Body of pancreas (tissue), 4 donors: ENCODE results near the gene SRRT. TPM values are rescaled to one million over a fixed set of nuclear protein-coding genes. Genes with fewer than 3 reads are reported as not detected.

Experiments used
- ATAC-seq: fragments of 150-250 bp; one replicate; pipeline ENCODE4 v1.9.1; 2016
- DNase-seq, 4 donors: peaks; one replicate each; pipeline ENCODE4 v3.0.0-alpha.2; 2019
- H3K27ac ChIP-seq, 4 donors: fragments of 200-600 bp; sonication (generic); 1 replicate in 3 of 4; 2 replicates in 1 of 4; pipeline versions ENCODE4 v1.5.1 to v1.6.1; 2016 to 2019; ENCODE audit warnings: mild to moderate bottlenecking in 1 of 4, mixed read lengths in 1 of 4, moderate library complexity in 1 of 4
- H3K27me3 ChIP-seq, 2 donors: fragments of 200-600 bp; sonication (generic); one replicate each; pipeline ENCODE4 v1.6.0; 2016; ENCODE audit warnings: mild to moderate bottlenecking in 1 of 2
- H3K36me3 ChIP-seq, 2 donors: fragments of 200-600 bp; sonication (generic); replicated peaks in 1 of 2; 2 replicates each; pipeline ENCODE4 v1.5.1; 2016; ENCODE audit warnings: low read depth in 2 of 2; ENCODE audit not compliant: insufficient read depth in 1 of 2
- H3K4me1 ChIP-seq: fragments of 200-600 bp; sonication (generic); one replicate; pipeline ENCODE4 v1.6.0; 2016
- H3K4me3 ChIP-seq, 2 donors: fragments of 200-600 bp; sonication (generic); 1 replicate in 1 of 2; 2 replicates in 1 of 2; pipeline ENCODE4 v1.5.1; 2016 to 2019
- H3K9me3 ChIP-seq, 3 donors: fragments of 200-600 bp; sonication (generic); 1 replicate in 2 of 3; 2 replicates in 1 of 3; pipeline ENCODE4 v1.5.1; 2016
- CTCF ChIP-seq, 7 experiments: fragments of 450-650 bp in 4 of 7; fragments of 200-600 bp in 3 of 7; sonication (generic) in 3 of 7; IDR thresholded peaks; one replicate each; pipeline ENCODE4 v1.5.1; 2016 to 2019; ENCODE audit warnings: antibody characterized with exemption in 7 of 7
- POLR2A ChIP-seq, 3 donors: fragments of 450-650 bp; IDR thresholded peaks; one replicate each; pipeline ENCODE4 v1.6.1; 2016; ENCODE audit warnings: antibody characterized with exemption in 3 of 3, mild to moderate bottlenecking in 2 of 3
- WGBS, 2 donors: methylation state at CpG; one replicate each; pipeline ENCODE4 v1.1.5; 2017; 5-methylcytosine and 5-hydroxymethylcytosine counted together
- intact Hi-C: fragments of 100-400 bp; cut with DNase I; formaldehyde crosslinking; loops from one replicate; pipeline ENCODE4 v1.15.1; 2023
- total RNA-seq, 2 donors: library from RNA; depleted of rRNA; stranded (reverse); fragments of >200 nt; gene quantifications; one replicate each; pipeline ENCODE4 v1.1.0, GENCODE V29; 2016

SRRT gene
- total RNA-seq, 2 donors from 2014 or later: 54.7 to 60.7 TPM

GRCh38 chr7:100855515-100855914 lies 19.4 kb upstream of the SRRT start:
- intact Hi-C loops: no loop called here
- Histone ChIP-seq H3K36me3 (peaks cover 0 to 6% of the 10 kb centered on the region in 2 donors), H3K4me3 (no peak overlapping the region), H3K4me1 (peaks cover 19% of the 10 kb centered on the region), H3K9me3 (no peaks in the 10 kb centered on the region), H3K27ac (no peak overlapping the region), H3K27me3 (no peaks in the 10 kb centered on the region)
- ATAC-seq (no peak), DNase-seq (no peak)
- 87 to 94% methylated on average over 6 to 10 of the region's 10 CpGs for WGBS, 2 donors
- TF ChIP-seq POLR2A (IDR thresholded peaks at IDR 0.05) (no peak), CTCF (IDR thresholded peaks at IDR 0.05) (no peak)

- no peak overlapping the region for H3K27ac ChIP-seq
- no peaks in the 10 kb centered on the region for H3K9me3 ChIP-seq
- TF ChIP-seq POLR2A (IDR thresholded peaks at IDR 0.05) (no peak), CTCF (IDR thresholded peaks at IDR 0.05) (no peak)
- WGBS, 2 donors: 94 to 96% methylated on average over 4 to 15 of the region's 16 CpGs
- H3K27me3 ChIP-seq: no peaks in the 10 kb centered on the region
- H3K4me3 ChIP-seq: no peak overlapping the region
- DNase-seq (no peak), ATAC-seq (no peak)
- peaks cover 15% of the 10 kb centered on the region for H3K4me1 ChIP-seq
- intact Hi-C loops: no loop called here
- H3K36me3 ChIP-seq: peaks cover 0 to 8% of the 10 kb centered on the region in 2 donors
These were observed 18.0 kb upstream of the SRRT start for GRCh38 chr7:100856871-100857282.

GRCh38 chr7:100859856-100860255 lies 15.0 kb upstream of the SRRT start:
- 80 to 83% methylated on average over 14 of the region's 15 CpGs for WGBS, 2 donors
- intact Hi-C loops: no loop called here
- TF ChIP-seq POLR2A (IDR thresholded peaks at IDR 0.05) (no peak), CTCF (IDR thresholded peaks at IDR 0.05) (no peak)
- Histone ChIP-seq H3K27me3 (no peaks in the 10 kb centered on the region), H3K4me1 (peaks cover 9% of the 10 kb centered on the region), H3K27ac (no peak overlapping the region), H3K36me3 (peaks cover 0 to 8% of the 10 kb centered on the region in 2 donors), H3K4me3 (no peak overlapping the region), H3K9me3 (no peaks in the 10 kb centered on the region)
- DNase-seq (no peak), ATAC-seq (no peak)

- WGBS, 2 donors: 92 to 95% methylated on average over 6 to 18 of the region's 18 CpGs
- intact Hi-C loops: no loop called here
- Histone ChIP-seq H3K4me1 (peaks cover 13% of the 10 kb centered on the region), H3K27me3 (no peaks in the 10 kb centered on the region), H3K36me3 (peaks cover 0 to 8% of the 10 kb centered on the region in 2 donors), H3K9me3 (no peaks in the 10 kb centered on the region), H3K4me3 (no peak overlapping the region), H3K27ac (no peak overlapping the region)
- ATAC-seq (no peak), DNase-seq (no peak)
- TF ChIP-seq POLR2A (IDR thresholded peaks at IDR 0.05): no peak
- no peak for TF ChIP-seq CTCF (IDR thresholded peaks at IDR 0.05)
These were observed 13.9 kb upstream of the SRRT start for GRCh38 chr7:100860702-100861615.
